HCT116 (cell line): ENCODE data around the gene WDR20. TPM values are rescaled to one million over a fixed set of nuclear protein-coding genes. Genes with fewer than 3 reads are reported as not detected.
A peak's percentile ranks its signal among the peaks of the same experiment; 100 is the strongest.

Experiments used
- ATAC-seq: fragments of 200-7000 bp; cut with Tn5 transposase; 2 replicates; pipeline ENCODE4 v1.9.1; 2020; ENCODE audit warnings: mild to moderate bottlenecking, moderate library complexity
- Bru-seq: library from RNA; stranded (reverse); fragments of 400-500 nt; gene quantifications from one replicate; lab custom pipeline; 2021; lab: Mats Ljungman, UMichigan
- BruChase-seq, 2 experiments: library from RNA; stranded (reverse); fragments of 400-500 nt; gene quantifications; one replicate each; lab custom pipeline; 2021; lab: Mats Ljungman, UMichigan
- BruUV-seq: library from RNA; stranded (reverse); fragments of 400-500 nt; replicated peaks from 2 replicates; lab custom pipeline; 2021; lab: Mats Ljungman, UMichigan
- CTCF ChIA-PET: fragments of 300-600 bp; sonication (Branson Sonifier 250); formaldehyde crosslinking; loops from one replicate; lab custom pipeline; 2021; ENCODE audit warnings: antibody characterized with exemption; lab: Charles Lee
- POLR2A ChIA-PET: fragments of 300-600, 350-600 bp; sonication (Branson Sonifier 250); formaldehyde crosslinking; loops from one replicate; lab custom pipeline; 2021; ENCODE audit warnings: antibody characterized with exemption; lab: Charles Lee
- RAD21 ChIA-PET, 2 experiments: fragments of 300-600 bp; sonication (Branson Sonifier 250); formaldehyde crosslinking; loops; one replicate each; lab custom pipeline; 2023; ENCODE audit warnings: low total read pairs in 2 of 2; ENCODE audit not compliant: uncharacterized antibody in 2 of 2, unreplicated experiment in 2 of 2, low non-redundant PET in 1 of 2; lab: Charles Lee
- DNase-seq: peaks from one replicate; pipeline ENCODE4 v3.0.0-alpha.2; 2010; ENCODE audit warnings: low read depth, low spot score
- H2AFZ ChIP-seq: fragments of 200-600 bp; shearing (Covaris generic), sonication (generic); 2 replicates; pipeline ENCODE4 v1.6.1; 2017; ENCODE audit warnings: low read depth, mixed run types, mixed read lengths, antibody characterized with exemption, low read length; ENCODE audit not compliant: poor library complexity, severe bottlenecking
- H3K27ac ChIP-seq: 2 replicates; pipeline ENCODE4 v1.5.1; 2012; ENCODE audit warnings: low read depth, low read length
- H3K27me3 ChIP-seq: fragments of 200-600 bp; sonication (generic); 2 replicates; pipeline ENCODE4 v1.6.1; 2016; ENCODE audit warnings: mixed run types, low read length, mixed read lengths; ENCODE audit not compliant: insufficient read depth
- H3K36me3 ChIP-seq, 2 experiments: fragments of 200-500 bp in 1 of 2; fragments of 200-600 bp in 1 of 2; sonication (Bioruptor generic) in 1 of 2; sonication (generic) in 1 of 2; 2 replicates each; pipeline versions ENCODE4 v1.5.1 to v1.6.1; 2014 to 2016; ENCODE audit warnings: low read length in 2 of 2, inconsistent platforms in 1 of 2, mixed read lengths in 1 of 2, mixed run types in 1 of 2; ENCODE audit not compliant: insufficient read depth in 2 of 2, control insufficient read depth in 1 of 2
- H3K4me1 ChIP-seq, 2 experiments: fragments of 200-600 bp in 1 of 2; sonication (generic) in 1 of 2; 2 replicates each; pipeline versions ENCODE4 v1.5.1 to v1.6.1; 2012 to 2017; ENCODE audit warnings: low read length in 2 of 2, inconsistent platforms in 1 of 2, mild to moderate bottlenecking in 1 of 2, mixed read lengths in 1 of 2, mixed run types in 1 of 2, moderate library complexity in 1 of 2; ENCODE audit not compliant: insufficient read depth in 2 of 2, control insufficient read depth in 1 of 2
- H3K4me2 ChIP-seq: fragments of 200-600 bp; sonication (generic); 2 replicates; pipeline ENCODE4 v1.6.1; 2017; ENCODE audit warnings: mixed run types, low read length, mixed read lengths
- H3K4me3 ChIP-seq, 2 experiments: fragments of 200-600 bp in 1 of 2; sonication (generic) in 1 of 2; replicated peaks in 1 of 2; 2 replicates each; pipeline ENCODE4 v1.5.1; 2011 to 2016; ENCODE audit warnings: low read length in 2 of 2, control low read depth in 1 of 2, low read depth in 1 of 2, mild to moderate bottlenecking in 1 of 2, mixed read lengths in 1 of 2, mixed run types in 1 of 2
- H3K79me2 ChIP-seq: fragments of 200-600 bp; sonication (generic); 2 replicates; pipeline ENCODE4 v1.6.1; 2017; ENCODE audit warnings: mild to moderate bottlenecking, mixed run types, low read length, moderate library complexity, mixed read lengths; ENCODE audit not compliant: insufficient read depth
- H3K9ac ChIP-seq: fragments of 200-600 bp; sonication (generic); 2 replicates; pipeline ENCODE4 v1.6.1; 2016; ENCODE audit warnings: low read length, mixed read lengths
- H3K9me2 ChIP-seq: fragments of 200-600 bp; sonication (generic), shearing (Covaris generic); 2 replicates; pipeline ENCODE4 v1.6.1; 2017; ENCODE audit warnings: mixed run types, mild to moderate bottlenecking, moderate library complexity; ENCODE audit not compliant: insufficient read depth
- H3K9me3 ChIP-seq, 2 experiments: fragments of 200-500 bp in 1 of 2; fragments of 200-600 bp in 1 of 2; sonication (Bioruptor generic) in 1 of 2; sonication (generic) in 1 of 2; 2 replicates each; pipeline ENCODE4 v1.6.1; 2014 to 2017; ENCODE audit warnings: low read length in 2 of 2, mixed read lengths in 2 of 2, inconsistent platforms in 1 of 2, low read depth in 1 of 2, mild to moderate bottlenecking in 1 of 2, mixed run types in 1 of 2, moderate library complexity in 1 of 2; ENCODE audit not compliant: control insufficient read depth in 1 of 2, insufficient read depth in 1 of 2
- H4K20me1 ChIP-seq: fragments of 200-600 bp; sonication (generic), shearing (Covaris generic); 2 replicates; pipeline ENCODE4 v1.6.1; 2017; ENCODE audit warnings: mixed run types, mild to moderate bottlenecking, moderate library complexity; ENCODE audit not compliant: insufficient read depth
- EZH2 ChIP-seq: fragments of 200-600 bp; sonication (generic); IDR thresholded peaks from 2 replicates; pipeline ENCODE4 v1.6.1; 2017; ENCODE audit warnings: antibody characterized with exemption, mixed run types
- FOSL1 ChIP-seq: IDR thresholded peaks from 2 replicates; pipeline ENCODE4 v1.6.1; 2012; ENCODE audit warnings: low read depth
- MAX ChIP-seq: IDR thresholded peaks from 2 replicates; pipeline ENCODE4 v1.6.1; 2012
- POLR2A ChIP-seq: IDR thresholded peaks from 2 replicates; pipeline ENCODE4 v1.7.0; 2011; ENCODE audit warnings: borderline replicate concordance; ENCODE audit not compliant: insufficient read depth, insufficient read length; ENCODE audit errors: extremely low read depth
- POLR2AphosphoS5 ChIP-seq: IDR thresholded peaks from 2 replicates; pipeline ENCODE4 v1.6.1; 2011; ENCODE audit warnings: mild to moderate bottlenecking, low read depth, low read length, moderate library complexity
- REST ChIP-seq: IDR thresholded peaks from 2 replicates; pipeline ENCODE4 v1.6.1; 2012; ENCODE audit warnings: low read depth
- SIN3A ChIP-seq: IDR thresholded peaks from 2 replicates; pipeline ENCODE4 v1.6.1; 2012; ENCODE audit warnings: low read depth
- SP1 ChIP-seq: IDR thresholded peaks from 2 replicates; pipeline ENCODE4 v1.6.1; 2012; ENCODE audit warnings: low read depth
- TCF7L2 ChIP-seq: IDR thresholded peaks from 2 replicates; pipeline ENCODE4 v1.7.0; 2011; ENCODE audit warnings: borderline replicate concordance, inconsistent platforms; ENCODE audit not compliant: insufficient read depth, insufficient read length; ENCODE audit errors: extremely low read depth
- YY1 ChIP-seq: IDR thresholded peaks from 2 replicates; pipeline ENCODE4 v1.6.1; 2011; ENCODE audit warnings: low read length, low read depth, moderate library complexity, mild to moderate bottlenecking; ENCODE audit not compliant: insufficient replicate concordance; ENCODE audit errors: extremely low read depth
- intact Hi-C: fragments of 100-400 bp; cut with micrococcal nuclease; formaldehyde crosslinking; loops from 2 replicates; pipeline ENCODE4 v1.10.0; 2022
- long read RNA-seq: library from polyadenylated mRNA; unstranded; transcript quantifications from one replicate; pipeline ENCODE4 v2.0.0, GENCODE V29; 2021; ENCODE audit not compliant: unreplicated experiment
- polyA plus RNA-seq: library from polyadenylated mRNA; unstranded; fragments of >200 nt; gene quantifications from 2 replicates; pipeline ENCODE4 v1.2.1, GENCODE V29; 2012; ENCODE audit warnings: missing spikeins
- total RNA-seq: library from RNA; stranded (reverse); gene quantifications from one replicate; pipeline ENCODE4 v1.2.1, GENCODE V29; 2021; ENCODE audit not compliant: unreplicated experiment
- TF ChIP-seq, protein P1 (sequence below), 3 experiments: fragments of 200-600 bp in 1 of 3; sonication (generic) in 1 of 3; IDR thresholded peaks in 2 of 3; conservative IDR thresholded peaks in 1 of 3; 2 replicates each; pipeline ENCODE4 v1.5.1; 2012 to 2017; ENCODE audit warnings: low read depth in 2 of 3, low read length in 2 of 3, antibody characterized with exemption in 1 of 3, borderline replicate concordance in 1 of 3, control low read depth in 1 of 3, mild to moderate bottlenecking in 1 of 3, mixed read lengths in 1 of 3, mixed run types in 1 of 3, moderate library complexity in 1 of 3; ENCODE audit not compliant: insufficient read depth in 1 of 3

The WDR20 gene, protein sequence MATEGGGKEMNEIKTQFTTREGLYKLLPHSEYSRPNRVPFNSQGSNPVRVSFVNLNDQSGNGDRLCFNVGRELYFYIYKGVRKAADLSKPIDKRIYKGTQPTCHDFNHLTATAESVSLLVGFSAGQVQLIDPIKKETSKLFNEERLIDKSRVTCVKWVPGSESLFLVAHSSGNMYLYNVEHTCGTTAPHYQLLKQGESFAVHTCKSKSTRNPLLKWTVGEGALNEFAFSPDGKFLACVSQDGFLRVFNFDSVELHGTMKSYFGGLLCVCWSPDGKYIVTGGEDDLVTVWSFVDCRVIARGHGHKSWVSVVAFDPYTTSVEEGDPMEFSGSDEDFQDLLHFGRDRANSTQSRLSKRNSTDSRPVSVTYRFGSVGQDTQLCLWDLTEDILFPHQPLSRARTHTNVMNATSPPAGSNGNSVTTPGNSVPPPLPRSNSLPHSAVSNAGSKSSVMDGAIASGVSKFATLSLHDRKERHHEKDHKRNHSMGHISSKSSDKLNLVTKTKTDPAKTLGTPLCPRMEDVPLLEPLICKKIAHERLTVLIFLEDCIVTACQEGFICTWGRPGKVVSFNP
- total RNA-seq (21.1 TPM), Bru-seq, nascent RNA (percentile 76 among the genes with signal in this experiment), BruChase-seq, experiment 1, labeled RNA remaining after a 6-hour chase (percentile 72 among the genes with signal in this experiment), BruChase-seq, experiment 2, labeled RNA remaining after a 2-hour chase (percentile 79 among the genes with signal in this experiment)
- polyA plus RNA-seq, result 10.6 and 12.0 TPM in 2 replicates
- long read RNA-seq, transcript WDR20-204 (3 exons, 2,391 nt), result major isoform, 7 of 32 reads
- long read RNA-seq, partial matches to known transcripts, result 2 of 32 reads
- long read RNA-seq, other reads (novel, unspliced or antisense), result 17 of 32 reads

GRCh38 chr14:102139286-102140026, at the start of gene WDR20:
WDR20 (plus strand) TSS chr14:102139897; CDS start chr14:102139924, 27 bp downstream.
- ChIA-PET POLR2A (interaction anchor here (1.0 kb wide), 1 partner anchor 52 kb away, joined by 3 read pairs; no protein-coding TSS in a partner anchor), CTCF (interaction anchor here (1.0 kb wide), 1 partner anchor 43 kb away, joined by 4 read pairs; no protein-coding TSS in a partner anchor), RAD21 (no interaction called here)
- H3K4me2 ChIP-seq, result peak within 1 kb of the TSS; percentile 82
- H3K79me2 ChIP-seq, result peaks cover 58% of the 10 kb centered on the region
- peak within 1 kb of the TSS; percentile 76 for H3K27ac ChIP-seq
- DNase-seq (peak; percentile 94), ATAC-seq (peak; percentile 92)
- peak within 1 kb of the TSS; percentile 14 for H2AFZ ChIP-seq
- H3K9me2 ChIP-seq, result no peaks in the 10 kb centered on the region
- peak within 1 kb of the TSS; percentile 89 for H3K9ac ChIP-seq
- TF ChIP-seq MAX, result peak; percentile 89
- peak; percentile 93 for TF ChIP-seq YY1
- no peak for TF ChIP-seq EZH2
- peak; percentile 25 for TF ChIP-seq TCF7L2
- TF ChIP-seq FOSL1, result no peak
- no peak for TF ChIP-seq REST
- TF ChIP-seq POLR2AphosphoS5, result peak; percentile 81
- TF ChIP-seq POLR2A, result peak; percentile 64
- TF ChIP-seq SIN3A, result peak; percentile 87
- TF ChIP-seq SP1, result peak; percentile 30; the same call in 1 of the 2 replicates
- TF ChIP-seq, protein P1, sequence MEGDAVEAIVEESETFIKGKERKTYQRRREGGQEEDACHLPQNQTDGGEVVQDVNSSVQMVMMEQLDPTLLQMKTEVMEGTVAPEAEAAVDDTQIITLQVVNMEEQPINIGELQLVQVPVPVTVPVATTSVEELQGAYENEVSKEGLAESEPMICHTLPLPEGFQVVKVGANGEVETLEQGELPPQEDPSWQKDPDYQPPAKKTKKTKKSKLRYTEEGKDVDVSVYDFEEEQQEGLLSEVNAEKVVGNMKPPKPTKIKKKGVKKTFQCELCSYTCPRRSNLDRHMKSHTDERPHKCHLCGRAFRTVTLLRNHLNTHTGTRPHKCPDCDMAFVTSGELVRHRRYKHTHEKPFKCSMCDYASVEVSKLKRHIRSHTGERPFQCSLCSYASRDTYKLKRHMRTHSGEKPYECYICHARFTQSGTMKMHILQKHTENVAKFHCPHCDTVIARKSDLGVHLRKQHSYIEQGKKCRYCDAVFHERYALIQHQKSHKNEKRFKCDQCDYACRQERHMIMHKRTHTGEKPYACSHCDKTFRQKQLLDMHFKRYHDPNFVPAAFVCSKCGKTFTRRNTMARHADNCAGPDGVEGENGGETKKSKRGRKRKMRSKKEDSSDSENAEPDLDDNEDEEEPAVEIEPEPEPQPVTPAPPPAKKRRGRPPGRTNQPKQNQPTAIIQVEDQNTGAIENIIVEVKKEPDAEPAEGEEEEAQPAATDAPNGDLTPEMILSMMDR (IDR thresholded peaks at IDR 0.05 in 2 of 3, conservative IDR thresholded peaks at IDR 0.05 in 1 of 3; ENCODE audit: borderline replicate concordance in 1 of 3, insufficient read depth in 1 of 3, low read depth in 2 of 3, low read length in 2 of 3), result 0 out of 6 replicates have a peak, but pooled peaks of 1 of the 3 experiments have one; percentile 17
- no peaks in the 10 kb centered on the region for H3K27me3 ChIP-seq
- intact Hi-C loops, result loop anchor here (2.0 to 5.0 kb wide), 2 partner anchors 175 to 177 kb away; partner anchors contain the start of gene DYNC1H1
- H4K20me1 ChIP-seq, result peaks cover 6% of the 10 kb centered on the region; the same call in 1 of the 2 replicates
- no TSS peak for BruUV-seq
- peak within 1 kb of the TSS; percentile 91 to 97 for H3K4me3 ChIP-seq
- no peaks in the 10 kb centered on the region for H3K36me3 ChIP-seq
- peaks cover 5 to 16% of the 10 kb centered on the region in 2 experiments; a peak in 3 of 4 replicates for H3K4me1 ChIP-seq
- no peaks in the 10 kb centered on the region for H3K9me3 ChIP-seq
